ENCODE measurements around the gene MARCHF10.

GRCh38 chr17:62708587-62708986, 99.5 kb downstream of the MARCHF10 start:
- no peak for TF ChIP-seq EP300 (IDR thresholded peaks at IDR 0.05)
- no peak for TF ChIP-seq CTCF (IDR thresholded peaks at IDR 0.05)
- no peak for TF ChIP-seq POLR2A (IDR thresholded peaks at IDR 0.05; ENCODE audit: low read depth)
- TF ChIP-seq POLR2AphosphoS5 (IDR thresholded peaks at IDR 0.05), result no peak
